Prostate gland (tissue), 2 donors: ENCODE data around the gene OAS2. TPM values are rescaled to one million over a fixed set of nuclear protein-coding genes. Genes with fewer than 3 reads are reported as not detected.

Source experiments
- DNase-seq: peaks from one replicate; pipeline ENCODE4 v3.0.0-alpha.2; 2019; ENCODE audit warnings: low spot score
- H3K27ac ChIP-seq, 2 donors: fragments of 200-600 bp; sonication (generic); 2 replicates each; pipeline ENCODE4 v1.5.1; 2017 to 2019
- H3K27me3 ChIP-seq: fragments of 200-600 bp; sonication (generic); replicated peaks from 2 replicates; pipeline ENCODE4 v1.5.1; 2019; ENCODE audit not compliant: insufficient read depth
- H3K36me3 ChIP-seq, 2 donors: fragments of 200-600 bp; sonication (generic); 1 replicate in 1 of 2; 2 replicates in 1 of 2; pipeline versions ENCODE4 v1.5.1 to v1.8.1; 2017 to 2019
- H3K4me1 ChIP-seq: fragments of 200-600 bp; sonication (generic); replicated peaks from 2 replicates; pipeline ENCODE4 v1.5.1; 2019
- H3K4me3 ChIP-seq, 2 donors: fragments of 200-600 bp; sonication (generic); 2 replicates each; pipeline ENCODE4 v1.5.1; 2017 to 2019
- H3K9me3 ChIP-seq: fragments of 200-600 bp; sonication (generic); 2 replicates; pipeline ENCODE4 v1.5.1; 2017
- POLR2A ChIP-seq: fragments of 450-650 bp; IDR thresholded peaks from one replicate; pipeline ENCODE4 v1.6.1; 2016; ENCODE audit warnings: antibody characterized with exemption, mild to moderate bottlenecking
- POLR2AphosphoS5 ChIP-seq: sonication (generic); formaldehyde crosslinking; IDR thresholded peaks from one replicate; pipeline ENCODE4 v1.6.1; 2017; ENCODE audit warnings: antibody characterized with exemption
- WGBS: methylation state at CpG from one replicate; pipeline ENCODE4 v1.1.5; 2018; 5-methylcytosine and 5-hydroxymethylcytosine counted together
- intact Hi-C: fragments of 100-400 bp; cut with DNase I; formaldehyde crosslinking; loops from one replicate; pipeline ENCODE4 v1.14.2; 2022
- total RNA-seq, 2 donors: library from RNA; depleted of rRNA; stranded (reverse); fragments of >200 nt; gene quantifications; one replicate each; pipeline ENCODE4 v1.1.0, GENCODE V29; 2016
- TF ChIP-seq, protein P1 (sequence below), 4 experiments: fragments of 200-600 bp in 2 of 4; fragments of 450-650 bp in 2 of 4; sonication (generic) in 2 of 4; IDR thresholded peaks; 1 replicate in 3 of 4; 2 replicates in 1 of 4; pipeline ENCODE4 v1.5.1; 2016 to 2019; ENCODE audit warnings: antibody characterized with exemption in 4 of 4, mild to moderate bottlenecking in 2 of 4, moderate library complexity in 2 of 4

Gene OAS2
- total RNA-seq, 2 donors from 2014 or later = 9.7 to 12.4 TPM

DNA sequence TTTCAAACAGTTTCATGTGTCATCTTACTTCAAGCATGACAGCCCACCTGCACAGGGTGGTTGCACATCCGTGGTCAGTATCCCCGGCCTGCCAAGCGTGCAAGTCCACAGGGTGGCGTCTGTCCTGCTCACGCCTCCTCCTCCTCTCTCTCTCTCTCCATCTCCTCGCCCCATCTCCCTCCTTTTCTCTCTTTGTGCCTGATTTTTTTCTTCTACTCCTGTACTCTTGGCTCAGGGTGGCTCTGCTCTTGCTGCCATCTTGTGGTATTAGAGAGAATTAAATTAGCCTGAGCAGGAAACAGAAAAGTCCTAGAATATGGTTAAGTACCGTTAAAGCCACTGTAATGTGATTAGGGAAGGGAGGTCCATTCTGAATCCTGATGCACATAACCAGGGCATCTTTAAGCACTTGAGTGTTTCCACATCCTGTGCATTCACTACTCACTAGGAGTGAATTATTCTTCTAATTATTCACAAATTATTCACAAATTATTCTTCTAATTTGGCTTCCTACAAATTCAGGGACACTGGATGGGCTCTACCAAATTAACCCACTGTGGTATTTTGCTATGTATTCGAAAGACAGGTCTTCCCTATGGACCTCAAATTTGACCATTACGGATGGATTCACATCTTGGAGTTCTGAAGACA is 52.7 kb downstream of the OAS2 start:
- Histone ChIP-seq H3K9me3 (no peaks in the 10 kb centered on the region), H3K4me1 (no peaks in the 10 kb centered on the region), H3K27me3 (no peaks in the 10 kb centered on the region), H3K36me3 (no peaks in the 10 kb centered on the region), H3K27ac (no peak overlapping the region), H3K4me3 (no peak overlapping the region)
- TF ChIP-seq, protein P1, sequence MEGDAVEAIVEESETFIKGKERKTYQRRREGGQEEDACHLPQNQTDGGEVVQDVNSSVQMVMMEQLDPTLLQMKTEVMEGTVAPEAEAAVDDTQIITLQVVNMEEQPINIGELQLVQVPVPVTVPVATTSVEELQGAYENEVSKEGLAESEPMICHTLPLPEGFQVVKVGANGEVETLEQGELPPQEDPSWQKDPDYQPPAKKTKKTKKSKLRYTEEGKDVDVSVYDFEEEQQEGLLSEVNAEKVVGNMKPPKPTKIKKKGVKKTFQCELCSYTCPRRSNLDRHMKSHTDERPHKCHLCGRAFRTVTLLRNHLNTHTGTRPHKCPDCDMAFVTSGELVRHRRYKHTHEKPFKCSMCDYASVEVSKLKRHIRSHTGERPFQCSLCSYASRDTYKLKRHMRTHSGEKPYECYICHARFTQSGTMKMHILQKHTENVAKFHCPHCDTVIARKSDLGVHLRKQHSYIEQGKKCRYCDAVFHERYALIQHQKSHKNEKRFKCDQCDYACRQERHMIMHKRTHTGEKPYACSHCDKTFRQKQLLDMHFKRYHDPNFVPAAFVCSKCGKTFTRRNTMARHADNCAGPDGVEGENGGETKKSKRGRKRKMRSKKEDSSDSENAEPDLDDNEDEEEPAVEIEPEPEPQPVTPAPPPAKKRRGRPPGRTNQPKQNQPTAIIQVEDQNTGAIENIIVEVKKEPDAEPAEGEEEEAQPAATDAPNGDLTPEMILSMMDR (IDR thresholded peaks at IDR 0.05) = peak; percentile 20 to 81 (median 63)
- no peak for TF ChIP-seq POLR2A
- TF ChIP-seq POLR2AphosphoS5 = peak; percentile 39
- DNase-seq = peak; percentile 10
- intact Hi-C loops = no loop called here
- WGBS = 11% methylated on average over 9 of the region's 9 CpGs

DNA sequence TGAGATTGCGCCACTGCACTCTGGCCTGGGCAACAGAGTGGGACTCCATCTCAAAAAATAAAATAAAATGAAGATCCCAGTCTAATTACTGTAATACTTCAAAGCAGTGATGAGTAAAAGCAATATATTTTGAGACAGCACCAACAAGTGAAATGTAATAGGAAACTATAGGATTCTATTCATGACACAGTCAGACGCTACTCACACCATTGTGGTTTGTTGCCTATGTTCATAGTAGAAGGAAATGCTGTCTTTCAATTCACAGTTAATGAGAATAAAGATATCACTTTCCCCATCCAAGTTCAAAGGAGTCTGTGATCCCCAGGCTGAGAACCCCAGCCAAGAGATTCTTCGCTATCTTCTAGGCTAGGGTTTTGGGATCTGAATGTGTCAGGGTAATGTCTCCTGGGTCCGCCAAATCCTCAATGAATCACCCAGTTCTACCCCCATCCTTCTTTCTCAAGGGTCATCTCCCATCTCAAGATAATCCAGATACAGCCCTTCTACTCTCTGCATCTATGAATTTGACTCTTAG is 61.7 kb downstream of the OAS2 start:
- no peak for DNase-seq
- Histone ChIP-seq H3K4me3 (no peak overlapping the region), H3K36me3 (no peaks in the 10 kb centered on the region), H3K27me3 (no peaks in the 10 kb centered on the region), H3K4me1 (no peaks in the 10 kb centered on the region), H3K9me3 (no peaks in the 10 kb centered on the region), H3K27ac (no peak overlapping the region)
- TF ChIP-seq POLR2AphosphoS5 (no peak), POLR2A (no peak)
- TF ChIP-seq, protein P1 (IDR thresholded peaks at IDR 0.05) = no peak
- intact Hi-C loops = no loop called here
- WGBS = 76% methylated on average over 4 of the region's 4 CpGs

DNA sequence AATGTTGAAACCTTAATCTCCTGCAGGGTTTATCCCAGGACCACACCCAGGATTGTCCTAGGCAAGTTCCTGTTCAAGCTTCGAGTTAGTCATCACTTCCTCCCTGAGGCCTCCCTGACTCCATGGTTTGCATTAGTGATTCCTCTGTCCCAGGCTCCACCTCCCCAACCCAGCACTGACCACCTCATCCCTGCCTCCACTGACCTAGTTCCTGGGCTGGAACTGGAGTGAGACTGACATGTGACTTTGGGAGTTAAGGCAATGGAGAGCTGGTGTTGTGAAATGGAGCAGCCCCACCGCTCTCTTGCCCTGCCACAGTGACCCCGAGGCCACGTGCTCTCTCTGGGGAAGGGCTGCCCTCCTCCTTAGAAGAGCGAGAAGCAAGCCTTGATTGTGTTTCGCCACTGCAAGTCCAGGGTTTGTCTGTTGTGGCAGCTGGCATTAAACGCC is 62.4 kb downstream of the OAS2 start:
- no peaks in the 10 kb centered on the region for H3K9me3 ChIP-seq
- H3K4me3 ChIP-seq = no peak overlapping the region
- intact Hi-C loops = no loop called here
- H3K36me3 ChIP-seq = no peaks in the 10 kb centered on the region
- H3K4me1 ChIP-seq = no peaks in the 10 kb centered on the region
- DNase-seq = no peak
- no peak for TF ChIP-seq POLR2A
- no peak for TF ChIP-seq POLR2AphosphoS5
- TF ChIP-seq, protein P1 (IDR thresholded peaks at IDR 0.05) = no peak
- H3K27me3 ChIP-seq = no peaks in the 10 kb centered on the region
- no peak overlapping the region for H3K27ac ChIP-seq
- WGBS = 62% methylated on average over 7 of the region's 7 CpGs

GRCh38 chr12:113041560-113041959 is 63.2 kb downstream of the OAS2 start:
- no peaks in the 10 kb centered on the region for H3K4me1 ChIP-seq
- H3K9me3 ChIP-seq = no peaks in the 10 kb centered on the region
- 82% methylated on average over 7 of the region's 7 CpGs for WGBS
- no peak overlapping the region for H3K4me3 ChIP-seq
- no peaks in the 10 kb centered on the region for H3K27me3 ChIP-seq
- intact Hi-C loops = no loop called here
- H3K27ac ChIP-seq = no peak overlapping the region
- H3K36me3 ChIP-seq = no peaks in the 10 kb centered on the region
- DNase-seq = no peak
- TF ChIP-seq POLR2AphosphoS5 = no peak
- TF ChIP-seq, protein P1 (IDR thresholded peaks at IDR 0.05) = no peak
- no peak for TF ChIP-seq POLR2A

DNA sequence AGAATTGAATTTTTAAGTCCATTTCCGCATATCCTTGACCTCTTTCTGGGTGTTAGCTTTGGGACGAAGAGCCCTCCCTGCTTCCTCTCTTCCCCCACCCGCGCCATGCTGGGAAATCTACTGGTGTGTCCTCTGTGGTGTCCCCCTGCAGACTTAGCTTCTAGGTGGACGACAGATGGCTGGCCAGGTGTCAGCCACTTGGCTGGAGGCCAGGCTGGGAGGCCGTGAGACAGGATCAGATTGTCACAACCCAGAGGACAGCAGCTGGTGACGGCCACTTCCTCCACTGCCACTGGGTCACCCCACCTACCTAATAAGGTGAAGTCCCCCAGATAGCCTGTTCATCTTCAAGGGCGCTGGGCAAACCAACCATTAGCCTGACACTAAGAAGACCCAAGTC is 64.9 kb downstream of the OAS2 start:
- Histone ChIP-seq H3K4me1 (no peaks in the 10 kb centered on the region), H3K27me3 (no peaks in the 10 kb centered on the region), H3K4me3 (no peak overlapping the region), H3K36me3 (no peaks in the 10 kb centered on the region), H3K27ac (no peak overlapping the region), H3K9me3 (no peaks in the 10 kb centered on the region)
- TF ChIP-seq POLR2A (no peak), POLR2AphosphoS5 (no peak)
- TF ChIP-seq, protein P1 (IDR thresholded peaks at IDR 0.05) = no peak
- intact Hi-C loops = no loop called here
- no peak for DNase-seq
- 66% methylated on average over 8 of the region's 8 CpGs for WGBS
